SU-DHL-6 (cell line): ENCODE data around the gene FEM1A.

Experiments used
- H2AFZ ChIP-seq: fragments of 200-600 bp; sonication (generic); 2 replicates; pipeline ENCODE4 v1.6.1; 2014; ENCODE audit warnings: low read depth, mild to moderate bottlenecking, moderate library complexity, mixed read lengths, antibody characterized with exemption, low read length; ENCODE audit not compliant: severe bottlenecking
- H3F3A ChIP-seq: fragments of 200-600 bp; shearing (Covaris generic); 2 replicates; pipeline ENCODE4 v1.6.0; 2016; ENCODE audit warnings: antibody characterized with exemption, mild to moderate bottlenecking; ENCODE audit not compliant: insufficient read depth
- H3K27ac ChIP-seq: fragments of 200-600 bp; sonication (generic); 2 replicates; pipeline ENCODE4 v1.5.1; 2016; ENCODE audit warnings: low read depth, mild to moderate bottlenecking, low read length, moderate library complexity, mixed read lengths
- H3K27me3 ChIP-seq: fragments of 200-600 bp; sonication (generic), shearing (Covaris generic); 2 replicates; pipeline ENCODE4 v1.6.0; 2014; ENCODE audit warnings: mild to moderate bottlenecking, low read length
- H3K36me3 ChIP-seq: fragments of 200-600 bp; sonication (generic); 2 replicates; pipeline ENCODE4 v1.6.1; 2014; ENCODE audit warnings: mild to moderate bottlenecking, low read length, mixed read lengths
- H3K4me2 ChIP-seq: fragments of 300-600, 200-600 bp; shearing (Covaris generic), sonication (generic); 2 replicates; pipeline ENCODE4 v1.6.0; 2014; ENCODE audit warnings: low read length, low read depth, mild to moderate bottlenecking; ENCODE audit not compliant: poor library complexity, severe bottlenecking
- H3K4me3 ChIP-seq: fragments of 200-600 bp; sonication (generic); 2 replicates; pipeline ENCODE4 v1.5.1; 2014; ENCODE audit warnings: antibody characterized with exemption, low read length, mild to moderate bottlenecking, mixed read lengths; ENCODE audit not compliant: insufficient read depth, poor library complexity, severe bottlenecking
- H3K79me2 ChIP-seq: fragments of 200-600 bp; sonication (generic); 2 replicates; pipeline ENCODE4 v1.6.1; 2014; ENCODE audit warnings: mild to moderate bottlenecking, low read length, moderate library complexity; ENCODE audit not compliant: insufficient read depth
- H3K9ac ChIP-seq: fragments of 200-600 bp; sonication (generic); 2 replicates; pipeline ENCODE4 v1.7.0; 2014; ENCODE audit warnings: mild to moderate bottlenecking, low read length
- H3K9me2 ChIP-seq: fragments of 200-600 bp; sonication (generic); replicated peaks from 2 replicates; pipeline ENCODE4 v1.6.1; 2014; ENCODE audit warnings: low read length; ENCODE audit not compliant: insufficient read depth
- H3K9me3 ChIP-seq: fragments of 200-600 bp; sonication (generic); 2 replicates; pipeline ENCODE4 v1.6.1; 2014; ENCODE audit warnings: low read length, mixed read lengths; ENCODE audit not compliant: insufficient read depth
- H4K20me1 ChIP-seq: fragments of 200-600 bp; sonication (generic); 2 replicates; pipeline ENCODE4 v1.6.1; 2014; ENCODE audit warnings: low read depth, mild to moderate bottlenecking, antibody characterized with exemption, low read length, moderate library complexity, mixed read lengths
- CTCF ChIP-seq: fragments of 200-600 bp; sonication (generic); IDR thresholded peaks from one replicate; pipeline ENCODE4 v1.5.1; 2017; ENCODE audit warnings: antibody characterized with exemption, mild to moderate bottlenecking, low read length, moderate library complexity; ENCODE audit not compliant: insufficient read depth, poor library complexity, severe bottlenecking
- EZH2phosphoT487 ChIP-seq: fragments of 200-600 bp; sonication (generic), shearing (Covaris generic); conservative IDR thresholded peaks from 2 replicates; pipeline ENCODE4 v1.6.1; 2018; ENCODE audit warnings: mild to moderate bottlenecking, antibody characterized with exemption, low read length, moderate library complexity, mixed read lengths

Gene FEM1A

DNA sequence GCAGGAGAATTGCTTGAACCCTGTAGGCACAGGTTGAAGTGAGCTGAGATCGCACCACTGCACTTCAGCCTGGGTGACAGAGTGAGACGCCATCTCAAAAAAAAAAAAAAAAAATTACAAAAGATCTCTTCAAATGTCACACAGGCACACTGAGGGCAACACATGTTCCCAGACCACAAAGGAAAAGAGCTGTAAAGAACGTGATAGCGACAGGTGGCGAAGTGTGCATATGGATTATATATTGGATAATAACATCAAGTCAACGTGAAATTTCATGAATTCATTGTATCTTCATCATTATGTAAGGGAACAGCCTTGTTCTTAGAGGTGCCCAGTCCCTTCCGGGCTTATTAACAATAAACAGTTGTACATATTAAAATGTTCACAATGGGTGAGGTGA lies 36.1 kb upstream of the FEM1A start:
- Histone ChIP-seq H3K27ac (no peak overlapping the region), H4K20me1 (no peaks in the 10 kb centered on the region), H3K27me3 (no peaks in the 10 kb centered on the region)

GRCh38 chr19:4758082-4758481 lies 33.5 kb upstream of the FEM1A start:
- Histone ChIP-seq H3K9me2 (no peaks in the 10 kb centered on the region), H3K4me2 (no peak overlapping the region), H3F3A (no peaks in the 10 kb centered on the region), H2AFZ (no peak overlapping the region), H3K9me3 (no peaks in the 10 kb centered on the region), H3K9ac (no peak overlapping the region), H3K4me3 (no peak overlapping the region), H3K36me3 (no peaks in the 10 kb centered on the region), H3K79me2 (no peaks in the 10 kb centered on the region), H3K27ac (no peak overlapping the region), H3K27me3 (no peaks in the 10 kb centered on the region), H4K20me1 (no peaks in the 10 kb centered on the region)
- TF ChIP-seq EZH2phosphoT487 = no peak
- no peak for TF ChIP-seq CTCF

More for the DNA sequence above, 36.1 kb upstream of the FEM1A start:
- Histone ChIP-seq H3F3A (no peaks in the 10 kb centered on the region), H3K9me3 (no peaks in the 10 kb centered on the region), H2AFZ (no peak overlapping the region), H3K4me3 (no peak overlapping the region), H3K79me2 (no peaks in the 10 kb centered on the region), H3K4me2 (no peak overlapping the region), H3K9me2 (no peaks in the 10 kb centered on the region), H3K36me3 (no peaks in the 10 kb centered on the region), H3K9ac (no peak overlapping the region)
- TF ChIP-seq EZH2phosphoT487 (no peak), CTCF (no peak)

DNA sequence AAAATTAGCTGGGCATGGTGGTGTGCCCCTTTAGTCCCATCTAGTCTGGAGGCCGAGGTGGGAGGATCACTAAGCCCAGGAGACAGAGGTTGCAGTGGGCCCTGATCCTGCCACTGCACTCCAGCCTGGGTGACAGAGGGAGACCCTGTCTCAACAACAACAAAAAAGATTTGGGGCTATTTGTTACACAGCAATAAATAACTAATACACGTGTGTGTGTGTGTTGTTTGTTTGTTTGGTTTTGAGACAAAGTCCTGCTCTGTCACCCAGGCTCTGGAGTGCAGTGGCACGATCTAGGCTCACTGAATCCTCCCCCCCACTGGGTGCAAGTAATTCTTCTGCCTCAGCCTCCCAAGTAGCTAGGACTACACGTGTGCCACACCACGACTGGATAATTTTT lies 32.9 kb upstream of the FEM1A start:
- H3K4me3 ChIP-seq = no peak overlapping the region
- H3K27me3 ChIP-seq = no peaks in the 10 kb centered on the region
- H3K9me3 ChIP-seq = no peaks in the 10 kb centered on the region
- no peak overlapping the region for H3K9ac ChIP-seq
- no peaks in the 10 kb centered on the region for H3F3A ChIP-seq
- no peak overlapping the region for H3K27ac ChIP-seq
- no peaks in the 10 kb centered on the region for H3K79me2 ChIP-seq
- H2AFZ ChIP-seq = no peak overlapping the region
- H3K36me3 ChIP-seq = no peaks in the 10 kb centered on the region
- no peaks in the 10 kb centered on the region for H4K20me1 ChIP-seq
- H3K4me2 ChIP-seq = no peak overlapping the region
- no peak for TF ChIP-seq CTCF
- no peak for TF ChIP-seq EZH2phosphoT487
- no peaks in the 10 kb centered on the region for H3K9me2 ChIP-seq
